Measurements from ENCODE around the gene ETNK1.
A peak's percentile ranks its signal among the peaks of the same experiment; 100 is the strongest.

Gene ETNK1

GRCh38 chr12:22635812-22636211 lies 10.8 kb downstream of the ETNK1 start:
- no peak for DNase-seq

GRCh38 chr12:22640851-22641250 lies 15.9 kb downstream of the ETNK1 start:
- DNase-seq, result no peak

- no peak for DNase-seq
Observed at GRCh38 chr12:22641353-22642053, 16.5 kb downstream of the ETNK1 start.

- no peak for DNase-seq
Observed at GRCh38 chr12:22648668-22649067, 23.7 kb downstream of the ETNK1 start.

GRCh38 chr12:22653075-22653474 lies 28.1 kb downstream of the ETNK1 start:
- no peak for DNase-seq

GRCh38 chr12:22653791-22654190 lies 28.8 kb downstream of the ETNK1 start:
- DNase-seq, result no peak

- DNase-seq, result peak in 2 of 3 experiments; percentile 20 to 63
Observed at GRCh38 chr12:22656376-22656775, 31.4 kb downstream of the ETNK1 start.

GRCh38 chr12:22656831-22657230 lies 31.9 kb downstream of the ETNK1 start:
- peak; percentile 23 to 80 (median 41) for DNase-seq

- peak in 1 of 3 experiments; percentile 41 for DNase-seq
Observed at GRCh38 chr12:22657538-22657937, 32.6 kb downstream of the ETNK1 start.

GRCh38 chr12:22658214-22658613 lies 33.2 kb downstream of the ETNK1 start:
- no peak for DNase-seq

- no peak for DNase-seq
Observed at GRCh38 chr12:22662356-22662755, 37.4 kb downstream of the ETNK1 start.

- DNase-seq, result no peak
Observed at GRCh38 chr12:22665476-22665875, 40.5 kb downstream of the ETNK1 start.

GRCh38 chr12:22667122-22667521 lies 42.2 kb downstream of the ETNK1 start:
- DNase-seq, result no peak

GRCh38 chr12:22668441-22668840 lies 43.5 kb downstream of the ETNK1 start:
- DNase-seq, result no peak

- DNase-seq, result peak in 1 of 3 experiments; percentile 23
Observed at GRCh38 chr12:22670762-22671161, 45.8 kb downstream of the ETNK1 start.

GRCh38 chr12:22672951-22673350 lies 48.0 kb downstream of the ETNK1 start:
- DNase-seq, result no peak

GRCh38 chr12:22677781-22678574 lies 53.0 kb downstream of the ETNK1 start:
- no peak for DNase-seq

GRCh38 chr12:22682663-22683062 lies 57.7 kb downstream of the ETNK1 start:
- no peak for DNase-seq

GRCh38 chr12:22683131-22683530 lies 58.2 kb downstream of the ETNK1 start:
- no peak for DNase-seq

- DNase-seq, result peak in 2 of 3 experiments; percentile 20 to 63
Observed at GRCh38 chr12:22684140-22685118, 59.5 kb downstream of the ETNK1 start.

- DNase-seq, result no peak
Observed at GRCh38 chr12:22686193-22686592, 61.2 kb downstream of the ETNK1 start.

- DNase-seq, result no peak
Observed at GRCh38 chr12:22687361-22688076, 62.5 kb downstream of the ETNK1 start.
